Kidney (tissue), 14 donors: Measurements from ENCODE around the gene TMEM236. TPM values are rescaled to one million over a fixed set of nuclear protein-coding genes. Genes with fewer than 3 reads are reported as not detected.

Experiments
- DNase-seq, 5 donors: peaks; one replicate each; pipeline ENCODE4 v3.0.0-alpha.2; 2013 to 2020
- FAIRE-seq: peaks from 2 replicates; lab custom pipeline; 2012; peaks lifted over from hg19 to GRCh38; lab: Jason Lieb, UNC
- H3K27ac ChIP-seq, 2 donors: one replicate each; pipeline ENCODE4 v1.7.0; 2013; ENCODE audit warnings: low read depth in 2 of 2, low read length in 2 of 2, inconsistent platforms in 1 of 2
- H3K27me3 ChIP-seq: one replicate; pipeline ENCODE4 v1.7.1; 2013; ENCODE audit warnings: low read length, inconsistent platforms; ENCODE audit not compliant: control insufficient read depth, insufficient read depth
- H3K36me3 ChIP-seq, 3 donors: one replicate each; pipeline versions ENCODE4 v1.7.0 to v1.7.1; 2013; ENCODE audit warnings: low read length in 3 of 3, control low read depth in 1 of 3, inconsistent platforms in 1 of 3; ENCODE audit not compliant: insufficient read depth in 3 of 3, control insufficient read depth in 2 of 3
- H3K4me1 ChIP-seq, 3 donors: one replicate each; pipeline versions ENCODE4 v1.7.0 to v1.7.1; 2013; ENCODE audit warnings: low read length in 3 of 3, inconsistent platforms in 1 of 3, low read depth in 1 of 3; ENCODE audit not compliant: control insufficient read depth in 2 of 3, insufficient read depth in 2 of 3
- H3K4me3 ChIP-seq, 3 donors: one replicate each; pipeline versions ENCODE4 v1.7.0 to v1.8.1; 2013; ENCODE audit warnings: low read length in 3 of 3, control low read depth in 1 of 3, inconsistent platforms in 1 of 3
- H3K9ac ChIP-seq, 3 donors: one replicate each; pipeline versions ENCODE4 v1.7.0 to v1.7.1; 2013; ENCODE audit warnings: low read length in 3 of 3, control low read depth in 1 of 3, inconsistent platforms in 1 of 3
- H3K9me3 ChIP-seq, 3 donors: one replicate each; pipeline versions ENCODE4 v1.7.0 to v1.7.1; 2013; ENCODE audit warnings: low read length in 3 of 3, control low read depth in 1 of 3, inconsistent platforms in 1 of 3; ENCODE audit not compliant: control insufficient read depth in 2 of 3, insufficient read depth in 1 of 3
- CTCF ChIP-seq: IDR thresholded peaks from 3 replicates; pipeline ENCODE4 v1.5.1; 2012; ENCODE audit warnings: mild to moderate bottlenecking, moderate library complexity, borderline replicate concordance; ENCODE audit not compliant: insufficient read depth; ENCODE audit errors: extremely low read depth
- intact Hi-C: fragments of 100-400 bp; cut with DNase I; formaldehyde crosslinking; loops from one replicate; pipeline ENCODE4 v1.11.1; 2022
- polyA plus RNA-seq: library from polyadenylated mRNA; stranded (reverse); fragments of 350-450 nt; fragmentation: Illumina TruSeq; extraction: RNeasy Lipid Tissue Mini Kit (QIAGEN cat#74804); gene quantifications from one replicate; pipeline ENCODE4 v1.2.3, GENCODE V29; 2014; ENCODE audit warnings: low read depth, low replicate concordance; ENCODE audit not compliant: insufficient read depth
- total RNA-seq: library from RNA; stranded (reverse); fragmentation: NEBNext Ultra II Directional; extraction: Animal tissue kit (Norgen Biotek cat#: 25700); gene quantifications from one replicate; pipeline ENCODE4 v1.2.1, GENCODE V29; 2021
- donor health status: control.
- donor health status: control.
- donor health status: control.
- donor health status: control.
- donor health status: control.
- donor health status: DM: yes; HTN: yes; CAD: no.
- donor health status: Normal renal cell carcinoma (clear cell type).

Gene TMEM236
- total and polyA plus RNA-seq, 2 donors from 2014 or later, result 0.09 to 1.9 TPM

- Histone ChIP-seq H3K9me3 (no peaks in the 10 kb centered on the region), H3K36me3 (no peaks in the 10 kb centered on the region), H3K9ac (no peak overlapping the region), H3K27ac (no peak overlapping the region), H3K4me3 (no peak overlapping the region), H3K27me3 (no peaks in the 10 kb centered on the region), H3K4me1 (no peaks in the 10 kb centered on the region)
- DNase-seq, result no peak
- intact Hi-C loops, result no loop called here
- FAIRE-seq, result no peak
- TF ChIP-seq CTCF, result no peak
Measured at GRCh38 chr10:17736223-17736622, 15.8 kb upstream of the TMEM236 start.

GRCh38 chr10:17737027-17737965, 14.7 kb upstream of the TMEM236 start:
- no peak overlapping the region for H3K9ac ChIP-seq
- intact Hi-C loops, result no loop called here
- H3K9me3 ChIP-seq, result no peaks in the 10 kb centered on the region
- no peaks in the 10 kb centered on the region for H3K27me3 ChIP-seq
- no peaks in the 10 kb centered on the region for H3K4me1 ChIP-seq
- no peak overlapping the region for H3K27ac ChIP-seq
- FAIRE-seq (peak; percentile 96), DNase-seq (peak in 2 of 5 donors; percentile 30 to 41)
- peak; percentile 48 for TF ChIP-seq CTCF
- H3K4me3 ChIP-seq, result no peak overlapping the region
- H3K36me3 ChIP-seq, result no peaks in the 10 kb centered on the region

DNA sequence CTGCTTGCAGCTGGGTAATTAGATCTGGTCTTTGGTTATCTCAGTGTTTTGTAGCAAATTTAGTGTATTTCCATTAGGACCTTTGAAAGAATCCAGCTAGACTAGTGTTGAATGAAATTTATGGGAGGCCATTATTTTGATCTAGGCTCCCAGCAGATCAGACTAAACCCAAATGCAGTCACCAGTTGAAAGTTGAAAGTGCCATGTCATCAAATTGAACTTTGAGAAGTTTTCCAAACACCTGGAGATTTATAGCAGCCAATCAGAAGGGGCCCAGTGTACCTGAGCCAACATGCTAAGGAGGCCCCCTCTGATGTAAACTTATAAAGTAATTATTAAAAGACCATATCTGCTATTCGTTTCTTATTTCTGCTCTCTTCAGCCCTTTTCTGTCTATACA, 11.3 kb upstream of the TMEM236 start:
- no peak overlapping the region for H3K27ac ChIP-seq
- intact Hi-C loops, result loop anchor here (10.0 kb wide), 1 partner anchor 136 kb away; no protein-coding TSS in a partner anchor
- FAIRE-seq, result no peak

More for the DNA sequence above, 11.3 kb upstream of the TMEM236 start:
- Histone ChIP-seq H3K27me3 (no peaks in the 10 kb centered on the region), H3K9me3 (no peaks in the 10 kb centered on the region), H3K4me3 (no peak overlapping the region), H3K36me3 (no peaks in the 10 kb centered on the region), H3K9ac (no peak overlapping the region), H3K4me1 (no peaks in the 10 kb centered on the region)
- no peak for TF ChIP-seq CTCF
- no peak for DNase-seq
